Memory B cell (primary cell): ENCODE data around the gene DYRK1B.
A peak's percentile ranks its signal among the peaks of the same experiment; 100 is the strongest.
"Not testable (repeated sequence)": the region's sequence is repeated elsewhere in the genome, so short reads cannot be mapped to it uniquely, and the experiment has no call there.

Experiments used
- ATAC-seq: fragments of 150-1000 bp; cut with Tn5 transposase; 2 replicates; pipeline ENCODE4 v1.10.0; 2021; ENCODE audit warnings: low read depth, mild to moderate bottlenecking, moderate library complexity
- DNase-seq, 2 donors: peaks; one replicate each; pipeline ENCODE4 v3.0.0; 2022; ENCODE audit warnings: low spot score in 2 of 2
- H3K27ac Mint-ChIP-seq: one replicate; pipeline ENCODE4 v1.8.0; 2022; ENCODE audit warnings: mild to moderate bottlenecking, moderate library complexity, mixed read lengths
- H3K27me3 Mint-ChIP-seq: one replicate; pipeline ENCODE4 v1.8.0; 2022; ENCODE audit warnings: mixed read lengths
- H3K36me3 Mint-ChIP-seq: one replicate; pipeline ENCODE4 v1.8.0; 2022; ENCODE audit warnings: mild to moderate bottlenecking, mixed read lengths
- H3K4me1 Mint-ChIP-seq: one replicate; pipeline ENCODE4 v1.8.0; 2022; ENCODE audit warnings: mixed read lengths
- H3K4me3 Mint-ChIP-seq: one replicate; pipeline ENCODE4 v1.8.0; 2022; ENCODE audit warnings: mild to moderate bottlenecking, moderate library complexity, mixed read lengths
- H3K9me3 Mint-ChIP-seq: one replicate; pipeline ENCODE4 v1.8.0; 2022; ENCODE audit warnings: mixed read lengths

The DYRK1B gene

DNA sequence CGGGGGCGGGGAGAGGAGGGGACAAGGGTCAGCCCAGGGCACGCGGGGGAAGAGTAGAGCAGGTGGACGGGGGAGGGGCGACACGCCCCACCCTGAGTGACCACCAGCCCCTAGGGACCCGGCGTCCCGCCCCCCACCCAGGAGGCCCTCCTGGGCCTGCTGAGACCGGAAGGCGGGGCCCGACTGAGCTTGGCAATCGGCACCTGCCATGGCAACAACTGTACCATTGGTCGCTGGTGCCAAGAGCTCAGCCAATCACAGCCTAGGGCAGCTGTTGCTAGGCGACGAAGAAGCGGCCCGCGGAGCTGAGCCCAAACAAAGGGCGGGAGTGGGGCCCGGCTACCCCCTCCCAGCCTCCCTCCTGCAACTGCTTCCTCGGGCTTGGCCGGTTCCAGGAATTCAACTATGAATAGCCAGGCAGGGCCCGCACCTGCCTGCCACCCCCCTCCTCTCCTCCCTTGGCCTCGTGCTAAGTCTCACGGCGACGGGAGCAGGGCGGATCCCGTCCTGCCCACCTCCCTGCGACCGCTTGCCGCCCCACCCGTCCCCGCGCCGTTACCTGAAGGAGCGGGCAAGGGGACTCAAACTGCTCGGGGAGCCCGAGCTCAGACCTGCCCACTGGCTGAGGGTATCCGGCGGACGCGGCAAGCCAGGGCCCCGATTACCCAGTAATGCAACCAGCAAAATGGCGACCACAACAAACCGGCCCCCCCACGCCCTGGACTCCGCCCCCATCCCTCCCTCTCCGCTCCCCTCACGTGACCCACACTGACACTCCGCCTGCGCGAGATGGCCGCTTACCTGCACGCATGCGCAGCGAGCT, at the start of gene DYRK1B:
Gene DYRK1B (minus strand): TSS at position 699 of the 823 bp plus-strand sequence. CDS start 2,295 bp downstream, outside the sequence.
- peak within 1 kb of the TSS; percentile 88 for H3K27ac Mint-ChIP-seq
- peaks cover 24% of the 10 kb centered on the region for H3K4me1 Mint-ChIP-seq
- peak within 1 kb of the TSS; percentile 80 for H3K4me3 Mint-ChIP-seq
- ATAC-seq (peak; percentile 89), DNase-seq (peak; percentile 93 to 95)
- no peaks in the 10 kb centered on the region for H3K27me3 Mint-ChIP-seq
- peaks cover 31% of the 10 kb centered on the region for H3K36me3 Mint-ChIP-seq
- no peaks in the 10 kb centered on the region for H3K9me3 Mint-ChIP-seq

GRCh38 chr19:39882645-39883044, 48.7 kb upstream of the DYRK1B start:
- H3K36me3 Mint-ChIP-seq, H3K9me3 Mint-ChIP-seq, DNase-seq, H3K4me1 Mint-ChIP-seq, H3K4me3 Mint-ChIP-seq, H3K27me3 Mint-ChIP-seq, ATAC-seq, H3K27ac Mint-ChIP-seq: not testable (repeated sequence)

DNA sequence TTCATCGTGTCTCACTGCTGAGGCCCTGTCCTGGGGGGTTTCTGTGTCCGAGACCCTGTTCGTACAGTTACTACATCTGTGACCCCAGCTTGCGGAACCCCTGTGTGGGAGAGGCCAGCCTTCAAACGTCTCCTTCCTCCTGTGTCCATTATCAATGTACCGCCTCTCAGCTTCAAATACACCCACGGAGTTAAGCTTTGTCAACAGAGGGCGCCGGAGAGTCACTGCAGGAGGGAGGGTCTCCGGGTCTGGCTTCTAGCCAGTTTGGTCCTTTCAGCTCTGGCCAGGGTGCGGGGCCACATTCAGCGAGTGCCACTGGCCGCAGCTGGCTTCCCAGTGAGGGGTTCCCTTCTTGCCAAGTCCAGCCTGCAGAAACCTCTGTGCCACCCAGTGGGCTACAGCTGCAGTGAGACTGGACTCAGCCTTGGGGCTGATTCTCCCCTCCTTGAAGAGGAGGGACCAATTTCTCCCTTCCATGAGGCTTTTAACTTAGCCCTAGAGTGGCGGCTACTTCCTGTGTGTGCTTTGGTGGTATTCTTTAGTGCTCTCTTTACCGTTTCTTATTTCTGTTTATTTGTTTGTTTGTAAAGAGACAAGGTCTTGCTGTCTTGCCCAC, 47.6 kb upstream of the DYRK1B start:
- not testable (repeated sequence) for H3K4me3 Mint-ChIP-seq, H3K27me3 Mint-ChIP-seq, H3K36me3 Mint-ChIP-seq, H3K4me1 Mint-ChIP-seq, H3K9me3 Mint-ChIP-seq, H3K27ac Mint-ChIP-seq
- ATAC-seq (peak; percentile 95), DNase-seq (peak in 1 of 2 donors; percentile 37)

DNA sequence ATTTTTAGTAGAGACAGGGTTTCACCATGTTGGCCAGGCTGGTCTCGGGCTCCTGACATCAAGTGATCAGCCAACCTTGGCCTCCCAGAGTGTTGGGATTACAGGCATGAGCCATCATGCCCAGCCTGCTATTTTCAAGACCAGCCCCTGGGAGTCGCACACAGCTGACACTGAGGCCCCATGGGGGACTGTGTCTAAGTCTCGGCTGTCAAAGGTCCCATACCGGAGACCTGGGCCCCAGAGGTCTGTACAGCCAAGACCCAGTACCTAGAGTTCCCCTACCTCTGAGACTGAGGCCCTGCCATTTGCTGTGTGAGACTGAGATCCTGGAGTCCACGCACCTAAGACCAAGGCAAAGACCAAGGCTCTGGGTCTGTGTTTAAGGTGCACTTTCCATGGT, 46.3 kb upstream of the DYRK1B start:
- DNase-seq, H3K9me3 Mint-ChIP-seq, H3K36me3 Mint-ChIP-seq, H3K4me1 Mint-ChIP-seq, H3K27ac Mint-ChIP-seq, H3K27me3 Mint-ChIP-seq, H3K4me3 Mint-ChIP-seq, ATAC-seq: not testable (repeated sequence)

DNA sequence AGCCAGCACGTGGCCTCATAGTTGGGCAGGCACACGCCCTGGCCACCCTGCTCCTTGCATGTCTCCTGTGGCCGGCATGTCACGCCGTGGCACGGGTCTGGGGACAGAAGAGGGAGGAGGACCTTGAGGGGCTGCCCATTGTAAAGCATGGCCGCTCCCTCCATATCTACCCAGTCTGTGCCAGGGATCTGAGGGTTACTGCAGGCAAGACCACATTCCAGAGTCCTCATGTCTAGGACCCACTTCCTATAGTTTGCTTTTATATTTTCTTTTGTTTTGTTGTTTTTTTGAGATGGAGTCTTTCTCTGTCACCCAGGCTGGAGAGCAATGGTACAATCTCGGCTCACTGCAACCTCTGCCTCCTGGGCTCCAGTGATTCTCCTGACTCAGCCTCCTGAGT, 45.8 kb upstream of the DYRK1B start:
- not testable (repeated sequence) for H3K4me3 Mint-ChIP-seq, H3K36me3 Mint-ChIP-seq, ATAC-seq, DNase-seq, H3K4me1 Mint-ChIP-seq, H3K9me3 Mint-ChIP-seq, H3K27ac Mint-ChIP-seq, H3K27me3 Mint-ChIP-seq

DNA sequence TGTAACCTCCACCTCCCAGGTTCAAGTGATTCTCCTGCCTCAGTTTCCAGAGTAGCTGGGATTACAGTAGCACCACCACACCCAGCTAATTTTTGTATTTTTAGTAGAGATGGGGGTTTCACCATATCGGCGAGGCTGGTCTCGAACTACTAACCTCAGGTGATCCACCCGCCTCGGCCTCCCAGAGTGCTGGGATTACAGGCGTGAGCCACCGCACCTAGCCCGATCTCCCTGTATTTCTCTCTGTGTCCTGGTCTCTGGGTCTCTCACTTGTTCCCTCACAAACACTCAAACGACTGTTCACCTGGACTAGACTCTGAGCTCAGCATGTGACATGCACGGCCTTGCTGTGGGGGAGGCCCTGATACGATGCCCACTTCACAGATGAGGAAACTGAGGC, 44.9 kb upstream of the DYRK1B start:
- H3K27me3 Mint-ChIP-seq, H3K4me1 Mint-ChIP-seq, H3K9me3 Mint-ChIP-seq, DNase-seq, H3K36me3 Mint-ChIP-seq, ATAC-seq, H3K27ac Mint-ChIP-seq, H3K4me3 Mint-ChIP-seq: not testable (repeated sequence)

GRCh38 chr19:39878398-39878797, 44.4 kb upstream of the DYRK1B start:
- Mint-ChIP-seq H3K27me3 (peaks cover 5% of the 10 kb centered on the region), H3K4me3 (no peak overlapping the region), H3K9me3 (no peaks in the 10 kb centered on the region), H3K27ac (no peak overlapping the region), H3K36me3 (no peaks in the 10 kb centered on the region), H3K4me1 (peaks cover 3% of the 10 kb centered on the region)
- ATAC-seq (no peak), DNase-seq (no peak)

GRCh38 chr19:39877982-39878381, 44.0 kb upstream of the DYRK1B start:
- H3K9me3 Mint-ChIP-seq, H3K4me3 Mint-ChIP-seq, H3K36me3 Mint-ChIP-seq, H3K4me1 Mint-ChIP-seq, H3K27ac Mint-ChIP-seq, H3K27me3 Mint-ChIP-seq, DNase-seq, ATAC-seq: not testable (repeated sequence)

- not testable (repeated sequence) for H3K27me3 Mint-ChIP-seq, H3K36me3 Mint-ChIP-seq, H3K9me3 Mint-ChIP-seq, H3K4me1 Mint-ChIP-seq, DNase-seq, ATAC-seq, H3K27ac Mint-ChIP-seq, H3K4me3 Mint-ChIP-seq
Observed at GRCh38 chr19:39877488-39877887, 43.5 kb upstream of the DYRK1B start.

DNA sequence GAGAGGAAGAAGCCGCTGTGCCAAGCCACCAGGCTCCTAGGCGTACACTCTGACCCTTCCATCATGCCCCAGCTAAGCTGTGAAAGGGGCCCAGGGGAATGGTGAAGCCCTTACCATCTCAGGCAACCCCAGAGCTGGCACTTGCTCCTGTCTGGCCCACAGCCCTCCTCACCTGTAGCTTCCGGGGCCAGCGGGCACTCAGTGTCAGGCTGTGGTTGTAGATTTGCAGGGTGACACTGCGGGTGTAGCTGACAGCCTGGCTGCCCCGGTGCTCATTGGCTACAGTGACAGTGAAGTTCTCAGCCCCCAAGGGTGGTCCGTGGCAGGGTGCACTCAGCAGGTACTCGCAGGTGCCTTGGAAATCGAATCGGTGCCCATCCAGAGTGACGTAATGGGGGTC, 42.5 kb upstream of the DYRK1B start:
- H3K27me3 Mint-ChIP-seq, H3K4me1 Mint-ChIP-seq, H3K4me3 Mint-ChIP-seq, DNase-seq, H3K27ac Mint-ChIP-seq, H3K9me3 Mint-ChIP-seq, H3K36me3 Mint-ChIP-seq, ATAC-seq: not testable (repeated sequence)

GRCh38 chr19:39875401-39875864, 41.5 kb upstream of the DYRK1B start:
- not testable (repeated sequence) for H3K27ac Mint-ChIP-seq, DNase-seq, ATAC-seq

DNA sequence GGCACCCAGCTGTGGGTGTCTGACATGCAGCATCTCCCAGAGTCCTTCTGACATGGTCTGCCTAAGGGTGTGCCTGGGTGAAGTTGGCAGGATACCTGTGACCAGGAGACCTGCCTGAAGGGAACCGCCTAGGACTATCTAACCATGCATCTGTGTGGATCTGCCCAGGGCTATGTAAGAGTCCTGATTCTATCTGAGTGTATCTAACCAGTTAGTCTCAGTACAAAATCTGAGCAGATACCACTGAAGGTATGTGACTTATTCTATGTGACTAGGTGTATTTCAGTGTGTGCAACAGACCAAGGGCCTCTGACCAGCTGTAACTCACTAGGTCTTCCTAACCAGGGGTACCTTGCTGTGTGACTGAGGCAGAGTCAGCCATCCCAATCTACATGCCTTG, 40.4 kb upstream of the DYRK1B start:
- no peak overlapping the region for H3K4me3 Mint-ChIP-seq
- peaks cover 2% of the 10 kb centered on the region for H3K36me3 Mint-ChIP-seq
- no peak overlapping the region for H3K27ac Mint-ChIP-seq
- ATAC-seq: no peak
- H3K9me3 Mint-ChIP-seq: no peaks in the 10 kb centered on the region
- DNase-seq: no peak
- H3K27me3 Mint-ChIP-seq: peaks cover 5% of the 10 kb centered on the region
- no peaks in the 10 kb centered on the region for H3K4me1 Mint-ChIP-seq

More at GRCh38 chr19:39875401-39875864, 41.5 kb upstream of the DYRK1B start:
- H3K4me1 Mint-ChIP-seq, H3K36me3 Mint-ChIP-seq, H3K9me3 Mint-ChIP-seq, H3K4me3 Mint-ChIP-seq, H3K27me3 Mint-ChIP-seq: not testable (repeated sequence)

DNA sequence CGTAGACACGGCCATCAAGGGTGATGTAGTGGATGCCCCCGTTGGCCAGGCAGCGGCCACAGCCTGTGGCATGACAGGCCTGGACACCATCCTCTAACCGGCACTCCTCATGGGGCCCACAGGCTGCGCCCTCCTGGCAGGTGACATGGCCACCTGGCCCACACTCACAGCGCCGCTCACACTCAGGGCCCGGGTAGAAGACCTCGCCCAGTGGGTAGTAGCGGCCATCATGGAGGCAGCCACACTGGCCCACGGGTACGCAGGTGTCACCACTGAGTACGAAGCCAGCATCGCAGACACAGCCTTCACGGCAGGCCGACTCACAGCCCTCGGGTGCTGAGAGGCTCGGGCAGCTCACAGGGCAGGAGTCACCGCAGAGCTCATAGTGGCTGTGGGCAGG, 39.4 kb upstream of the DYRK1B start:
- Mint-ChIP-seq H3K27ac (no peak overlapping the region), H3K4me3 (no peak overlapping the region), H3K36me3 (peaks cover 4% of the 10 kb centered on the region), H3K4me1 (no peaks in the 10 kb centered on the region), H3K9me3 (no peaks in the 10 kb centered on the region), H3K27me3 (peaks cover 3% of the 10 kb centered on the region)
- DNase-seq (no peak), ATAC-seq (no peak)

DNA sequence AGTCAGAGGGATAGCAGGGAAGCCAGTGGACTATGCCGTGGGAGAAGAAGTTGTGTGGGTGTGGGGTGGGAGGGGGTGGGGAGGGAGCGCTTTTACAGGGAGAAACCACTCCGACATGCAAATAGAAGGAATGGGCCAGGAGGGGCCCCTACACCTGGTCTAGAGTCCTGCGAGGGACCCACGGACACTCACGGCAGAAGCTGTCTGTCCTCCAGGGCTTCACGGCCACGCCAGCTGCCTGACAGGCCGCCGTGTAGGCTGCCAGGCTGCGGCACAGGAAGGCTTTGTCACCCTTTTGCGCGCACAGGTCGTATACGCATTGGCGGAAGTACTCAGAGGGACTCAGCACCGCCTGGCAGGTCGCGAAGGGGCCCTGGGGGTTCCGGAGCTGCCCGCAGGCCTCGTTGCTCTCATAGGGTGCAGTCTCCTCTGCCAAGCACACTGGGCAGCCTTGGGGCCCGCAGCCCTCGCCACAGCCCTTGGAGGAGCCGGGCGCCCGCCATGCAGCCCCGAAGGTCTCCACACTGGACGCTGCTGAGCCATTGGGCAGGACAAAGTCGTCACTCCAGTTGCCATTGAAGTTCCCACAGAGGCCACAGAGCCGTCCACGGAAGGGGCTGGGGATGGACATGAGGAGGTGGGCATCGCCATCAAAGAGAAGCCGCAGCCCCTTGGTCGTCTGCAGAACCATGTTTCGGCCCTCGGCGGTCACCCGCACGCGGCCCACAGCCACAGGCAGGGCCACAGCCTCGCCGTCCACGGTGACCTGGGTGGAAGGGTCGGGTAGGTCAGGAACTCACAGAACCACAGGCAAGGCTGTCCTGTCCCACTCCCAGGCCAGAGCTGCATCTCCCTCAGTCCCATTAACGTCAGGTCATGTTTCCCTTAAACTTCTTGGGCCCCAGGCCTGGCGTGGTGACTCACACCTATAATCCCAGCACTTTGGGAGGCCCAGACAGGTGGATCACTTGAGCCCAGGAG, 38.2 kb upstream of the DYRK1B start:
- no peak overlapping the region for H3K27ac Mint-ChIP-seq
- DNase-seq: no peak
- H3K9me3 Mint-ChIP-seq: no peaks in the 10 kb centered on the region
- no peaks in the 10 kb centered on the region for H3K4me1 Mint-ChIP-seq
- ATAC-seq: no peak
- no peak overlapping the region for H3K4me3 Mint-ChIP-seq
- peaks cover 2% of the 10 kb centered on the region for H3K27me3 Mint-ChIP-seq
- peaks cover 4% of the 10 kb centered on the region for H3K36me3 Mint-ChIP-seq
